ENCODE measurements around the gene RNU1-4.
"Not testable (repeated sequence)": the region's sequence is repeated elsewhere in the genome, so short reads cannot be mapped to it uniquely, and the experiment has no call there.

RNU1-4 gene

GRCh38 chr1:16712131-16712530 is 28.2 kb upstream of the RNU1-4 start:
- WGBS, result 88% methylated on average over 4 of the region's 5 CpGs
- not testable (repeated sequence) for H3K9me3 ChIP-seq (ENCODE audit: insufficient read depth, low read depth, low read length); H3K36me3 ChIP-seq (ENCODE audit: insufficient read depth, low read length); H3K4me1 ChIP-seq (ENCODE audit: insufficient read depth, low read length); H3K9ac ChIP-seq (ENCODE audit: low read depth, low read length); H3K27me3 ChIP-seq (ENCODE audit: insufficient read depth, low read length); H3K27ac ChIP-seq (ENCODE audit: low read depth, low read length); H3K4me3 ChIP-seq (ENCODE audit: low read length)

- WGBS, result 65% methylated on average over 8 of the region's 14 CpGs
- not testable (repeated sequence) for H3K27ac ChIP-seq (ENCODE audit: low read depth, low read length); H3K27me3 ChIP-seq (ENCODE audit: insufficient read depth, low read length); H3K36me3 ChIP-seq (ENCODE audit: insufficient read depth, low read length); H3K9me3 ChIP-seq (ENCODE audit: insufficient read depth, low read depth, low read length); H3K4me1 ChIP-seq (ENCODE audit: insufficient read depth, low read length); H3K4me3 ChIP-seq (ENCODE audit: low read length); H3K9ac ChIP-seq (ENCODE audit: low read depth, low read length)
Measured at GRCh38 chr1:16712582-16712981, 27.7 kb upstream of the RNU1-4 start.

- H3K9me3 ChIP-seq (ENCODE audit: insufficient read depth, low read depth, low read length); H3K4me1 ChIP-seq (ENCODE audit: insufficient read depth, low read length); H3K4me3 ChIP-seq (ENCODE audit: low read length); H3K36me3 ChIP-seq (ENCODE audit: insufficient read depth, low read length); H3K9ac ChIP-seq (ENCODE audit: low read depth, low read length); H3K27ac ChIP-seq (ENCODE audit: low read depth, low read length); H3K27me3 ChIP-seq (ENCODE audit: insufficient read depth, low read length): not testable (repeated sequence)
- WGBS, result 92% methylated on average over 5 of the region's 6 CpGs
Measured at GRCh38 chr1:16712984-16713383, 27.3 kb upstream of the RNU1-4 start.

GRCh38 chr1:16713480-16713879 is 26.8 kb upstream of the RNU1-4 start:
- H3K4me1 ChIP-seq (ENCODE audit: insufficient read depth, low read length); H3K27me3 ChIP-seq (ENCODE audit: insufficient read depth, low read length); H3K9ac ChIP-seq (ENCODE audit: low read depth, low read length); H3K27ac ChIP-seq (ENCODE audit: low read depth, low read length); H3K36me3 ChIP-seq (ENCODE audit: insufficient read depth, low read length); H3K4me3 ChIP-seq (ENCODE audit: low read length); H3K9me3 ChIP-seq (ENCODE audit: insufficient read depth, low read depth, low read length): not testable (repeated sequence)
- WGBS, result 94% methylated on average over 3 of the region's 10 CpGs

- Histone ChIP-seq H3K4me3 (ENCODE audit: low read length) (no peak overlapping the region), H3K4me1 (ENCODE audit: insufficient read depth, low read length) (peaks cover 6% of the 10 kb centered on the region), H3K27me3 (ENCODE audit: insufficient read depth, low read length) (no peaks in the 10 kb centered on the region), H3K9me3 (ENCODE audit: insufficient read depth, low read depth, low read length) (no peaks in the 10 kb centered on the region), H3K27ac (ENCODE audit: low read depth, low read length) (no peak overlapping the region), H3K36me3 (ENCODE audit: insufficient read depth, low read length) (no peaks in the 10 kb centered on the region), H3K9ac (ENCODE audit: low read depth, low read length) (no peak overlapping the region)
- 89% methylated on average over 7 of the region's 7 CpGs for WGBS
Measured at GRCh38 chr1:16716691-16717335, 23.5 kb upstream of the RNU1-4 start.

GRCh38 chr1:16717336-16718098 is 22.8 kb upstream of the RNU1-4 start:
- H3K4me3 ChIP-seq (ENCODE audit: low read length), result no peak overlapping the region
- no peak overlapping the region for H3K9ac ChIP-seq (ENCODE audit: low read depth, low read length)
- 71% methylated on average over 20 of the region's 20 CpGs for WGBS
- H3K27ac ChIP-seq (ENCODE audit: low read depth, low read length), result no peak overlapping the region
- H3K9me3 ChIP-seq (ENCODE audit: insufficient read depth, low read depth, low read length), result no peaks in the 10 kb centered on the region
- no peaks in the 10 kb centered on the region for H3K36me3 ChIP-seq (ENCODE audit: insufficient read depth, low read length)
- H3K4me1 ChIP-seq (ENCODE audit: insufficient read depth, low read length), result peaks cover 6% of the 10 kb centered on the region
- no peaks in the 10 kb centered on the region for H3K27me3 ChIP-seq (ENCODE audit: insufficient read depth, low read length)

- H3K4me3 ChIP-seq (ENCODE audit: low read length); H3K27me3 ChIP-seq (ENCODE audit: insufficient read depth, low read length); H3K27ac ChIP-seq (ENCODE audit: low read depth, low read length); H3K4me1 ChIP-seq (ENCODE audit: insufficient read depth, low read length); H3K9me3 ChIP-seq (ENCODE audit: insufficient read depth, low read depth, low read length); H3K9ac ChIP-seq (ENCODE audit: low read depth, low read length); H3K36me3 ChIP-seq (ENCODE audit: insufficient read depth, low read length): not testable (repeated sequence)
- 94% methylated on average over 14 of the region's 14 CpGs for WGBS
Measured at GRCh38 chr1:16718099-16718907, 22.0 kb upstream of the RNU1-4 start.

GRCh38 chr1:16718908-16719533 is 21.3 kb upstream of the RNU1-4 start:
- no peaks in the 10 kb centered on the region for H3K36me3 ChIP-seq (ENCODE audit: insufficient read depth, low read length)
- no peaks in the 10 kb centered on the region for H3K27me3 ChIP-seq (ENCODE audit: insufficient read depth, low read length)
- peaks cover 6% of the 10 kb centered on the region for H3K4me1 ChIP-seq (ENCODE audit: insufficient read depth, low read length)
- H3K9me3 ChIP-seq (ENCODE audit: insufficient read depth, low read depth, low read length), result no peaks in the 10 kb centered on the region
- H3K27ac ChIP-seq (ENCODE audit: low read depth, low read length), result no peak overlapping the region
- H3K4me3 ChIP-seq (ENCODE audit: low read length), result no peak overlapping the region
- no peak overlapping the region for H3K9ac ChIP-seq (ENCODE audit: low read depth, low read length)
- 94% methylated on average over 8 of the region's 8 CpGs for WGBS

- Histone ChIP-seq H3K36me3 (ENCODE audit: insufficient read depth, low read length) (no peaks in the 10 kb centered on the region), H3K9ac (ENCODE audit: low read depth, low read length) (no peak overlapping the region), H3K4me3 (ENCODE audit: low read length) (no peak overlapping the region), H3K27me3 (ENCODE audit: insufficient read depth, low read length) (no peaks in the 10 kb centered on the region), H3K27ac (ENCODE audit: low read depth, low read length) (no peak overlapping the region), H3K4me1 (ENCODE audit: insufficient read depth, low read length) (peaks cover 6% of the 10 kb centered on the region), H3K9me3 (ENCODE audit: insufficient read depth, low read depth, low read length) (no peaks in the 10 kb centered on the region)
- WGBS, result 90% methylated on average over 16 of the region's 16 CpGs
Measured at GRCh38 chr1:16719571-16720350, 20.6 kb upstream of the RNU1-4 start.

- Histone ChIP-seq H3K36me3 (ENCODE audit: insufficient read depth, low read length) (no peaks in the 10 kb centered on the region), H3K4me3 (ENCODE audit: low read length) (no peak overlapping the region), H3K4me1 (ENCODE audit: insufficient read depth, low read length) (peaks cover 6% of the 10 kb centered on the region), H3K27me3 (ENCODE audit: insufficient read depth, low read length) (no peaks in the 10 kb centered on the region), H3K9ac (ENCODE audit: low read depth, low read length) (no peak overlapping the region), H3K9me3 (ENCODE audit: insufficient read depth, low read depth, low read length) (no peaks in the 10 kb centered on the region), H3K27ac (ENCODE audit: low read depth, low read length) (no peak overlapping the region)
- 91% methylated on average over 12 of the region's 13 CpGs for WGBS
Measured at GRCh38 chr1:16720351-16721223, 19.7 kb upstream of the RNU1-4 start.
